Fibroblast of the aortic adventitia (primary cell): ENCODE measurements around the gene DBNDD1. TPM values are rescaled to one million over a fixed set of nuclear protein-coding genes. Genes with fewer than 3 reads are reported as not detected.

Source experiments
- DNase-seq: peaks from one replicate; pipeline ENCODE4 v3.0.0-alpha.2; 2010; ENCODE audit warnings: low read depth
- H3K4me3 ChIP-seq: 2 replicates; pipeline ENCODE4 v1.5.1; 2011; ENCODE audit warnings: low read depth, mild to moderate bottlenecking, control low read depth, low read length, moderate library complexity
- CTCF ChIP-seq: IDR thresholded peaks from 2 replicates; pipeline ENCODE4 v1.5.1; 2011; ENCODE audit warnings: mild to moderate bottlenecking, low read length, control low read depth, inconsistent platforms; ENCODE audit not compliant: insufficient read depth
- total RNA-seq: library from RNA; depleted of rRNA; stranded (reverse); fragments of >200 nt; gene quantifications from 2 replicates; pipeline ENCODE4 v1.2.3, GENCODE V29; 2012; ENCODE audit warnings: low replicate concordance

The DBNDD1 gene
- total RNA-seq, 1 donor: 1.7 TPM

- no peak for TF ChIP-seq CTCF
- no peak overlapping the region for H3K4me3 ChIP-seq
- no peak for DNase-seq
Observed at GRCh38 chr16:89958596-89958995, 60.7 kb downstream of the DBNDD1 start.

GRCh38 chr16:89958068-89958467, 61.2 kb downstream of the DBNDD1 start:
- no peak for TF ChIP-seq CTCF
- no peak for DNase-seq

GRCh38 chr16:89957216-89957785, 62.0 kb downstream of the DBNDD1 start:
- no peak for TF ChIP-seq CTCF
- no peak overlapping the region for H3K4me3 ChIP-seq
- DNase-seq: no peak

More at GRCh38 chr16:89958068-89958467, 61.2 kb downstream of the DBNDD1 start:
- no peak overlapping the region for H3K4me3 ChIP-seq

- TF ChIP-seq CTCF: no peak
- DNase-seq: no peak
- H3K4me3 ChIP-seq: no peak overlapping the region
Observed at GRCh38 chr16:89956505-89957215, 62.6 kb downstream of the DBNDD1 start.

- H3K4me3 ChIP-seq: no peak overlapping the region
- DNase-seq: no peak
Observed at GRCh38 chr16:89955001-89955685, 64.1 kb downstream of the DBNDD1 start.

More at GRCh38 chr16:89955001-89955685, 64.1 kb downstream of the DBNDD1 start:
- no peak for TF ChIP-seq CTCF

Other genes starting within 250 kb of the DBNDD1 start
- gene FANCA, start 202.8 kb downstream of the DBNDD1 start, total RNA-seq: 0.90 and 27.0 TPM in 2 replicates
- gene SPIRE2, start 191.0 kb downstream of the DBNDD1 start, total RNA-seq: 2.5 and 7.1 TPM in 2 replicates
- 163 and 417 TPM in 2 replicates for gene TCF25, start 145.9 kb downstream of the DBNDD1 start, total RNA-seq
- 5.2 and 8.1 TPM in 2 replicates for gene MC1R, start 100.6 kb downstream of the DBNDD1 start, total RNA-seq
- gene TUBB3, start 96.1 kb downstream of the DBNDD1 start, total RNA-seq: 42.3 and 299 TPM in 2 replicates
- 56.9 and 111 TPM in 2 replicates for gene DEF8, start 70.7 kb downstream of the DBNDD1 start, total RNA-seq
- gene PRDM7, start 57.9 kb upstream of the DBNDD1 start, total RNA-seq: not detected in 2 replicates